IPS-15b (cell line): ENCODE data around the gene STARD4.

ENCODE experiments used
- H3K27me3 ChIP-seq: one replicate; pipeline ENCODE4 v1.6.1; 2013; ENCODE audit warnings: low read length; ENCODE audit not compliant: control insufficient read depth, insufficient read depth
- H3K36me3 ChIP-seq: one replicate; pipeline ENCODE4 v1.6.1; 2013; ENCODE audit warnings: low read length; ENCODE audit not compliant: control insufficient read depth, insufficient read depth
- H3K4me1 ChIP-seq: one replicate; pipeline ENCODE4 v1.6.1; 2013; ENCODE audit warnings: mild to moderate bottlenecking, low read length; ENCODE audit not compliant: control insufficient read depth, insufficient read depth
- H3K4me3 ChIP-seq: one replicate; pipeline ENCODE4 v1.5.1; 2013; ENCODE audit warnings: low read depth, low read length
- H3K9ac ChIP-seq: one replicate; pipeline ENCODE4 v1.6.1; 2013; ENCODE audit warnings: low read depth, mild to moderate bottlenecking, low read length
- H3K9me3 ChIP-seq: one replicate; pipeline ENCODE4 v1.6.1; 2013; ENCODE audit warnings: mild to moderate bottlenecking, low read length; ENCODE audit not compliant: control insufficient read depth, insufficient read depth

The STARD4 gene

DNA sequence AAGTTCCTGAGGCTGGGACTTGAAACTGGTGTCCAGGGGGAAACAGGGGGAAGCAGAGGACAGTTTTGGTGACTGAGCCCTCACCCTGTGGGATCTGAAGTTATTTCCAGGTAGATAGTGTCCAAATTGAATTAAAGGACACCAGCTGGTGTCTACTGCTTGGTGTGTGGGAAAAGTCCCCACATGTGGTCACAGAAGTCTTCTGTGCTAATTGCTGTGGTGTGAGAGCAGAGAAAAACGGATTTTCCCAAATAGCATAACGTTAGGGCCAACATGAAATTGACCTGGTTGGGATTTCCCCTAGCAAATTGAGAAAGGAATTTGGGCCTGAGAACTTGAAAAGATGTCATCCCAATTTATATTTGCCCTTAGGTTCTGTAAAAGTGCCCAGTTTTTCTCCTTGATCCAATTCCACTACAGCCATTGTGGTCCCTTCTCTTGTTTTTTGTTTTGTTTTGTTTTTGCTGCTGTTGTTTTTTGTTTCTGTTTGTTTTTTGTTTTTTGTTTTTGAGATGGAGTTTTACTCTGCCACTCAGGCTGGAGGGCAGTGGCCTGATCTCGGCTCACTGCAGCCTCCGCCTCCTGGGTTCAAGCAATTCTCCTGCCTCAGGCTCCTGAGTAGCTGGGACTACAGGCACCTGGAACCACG, 5.6 kb upstream of the STARD4 start:
- no peak overlapping the region for H3K4me3 ChIP-seq
- no peaks in the 10 kb centered on the region for H3K36me3 ChIP-seq
- no peaks in the 10 kb centered on the region for H3K27me3 ChIP-seq
- H3K4me1 ChIP-seq: no peaks in the 10 kb centered on the region
- H3K9ac ChIP-seq: no peak overlapping the region
- no peaks in the 10 kb centered on the region for H3K9me3 ChIP-seq

DNA sequence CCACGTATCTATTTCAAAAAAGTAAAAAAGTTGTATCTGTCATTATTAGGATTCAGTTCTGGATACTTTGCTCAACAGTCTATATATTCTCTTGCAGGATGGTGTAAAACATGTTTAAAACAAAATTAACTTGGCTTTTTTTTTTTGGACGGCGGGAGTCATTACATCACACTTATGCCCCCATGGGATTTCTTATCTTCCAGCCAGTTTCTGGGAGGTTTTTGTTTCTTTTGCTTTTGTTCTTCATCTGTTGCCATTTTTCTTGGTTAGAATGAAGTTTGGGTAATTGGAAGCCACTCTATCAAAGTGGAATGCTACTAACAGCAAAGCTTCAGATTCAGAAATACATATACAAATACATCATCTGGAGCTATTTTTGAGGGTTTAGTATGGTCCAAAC, 1.8 kb upstream of the STARD4 start:
- Histone ChIP-seq H3K9ac (no peak overlapping the region), H3K4me3 (no peak overlapping the region), H3K9me3 (no peaks in the 10 kb centered on the region), H3K27me3 (no peaks in the 10 kb centered on the region), H3K36me3 (no peaks in the 10 kb centered on the region), H3K4me1 (no peaks in the 10 kb centered on the region)

DNA sequence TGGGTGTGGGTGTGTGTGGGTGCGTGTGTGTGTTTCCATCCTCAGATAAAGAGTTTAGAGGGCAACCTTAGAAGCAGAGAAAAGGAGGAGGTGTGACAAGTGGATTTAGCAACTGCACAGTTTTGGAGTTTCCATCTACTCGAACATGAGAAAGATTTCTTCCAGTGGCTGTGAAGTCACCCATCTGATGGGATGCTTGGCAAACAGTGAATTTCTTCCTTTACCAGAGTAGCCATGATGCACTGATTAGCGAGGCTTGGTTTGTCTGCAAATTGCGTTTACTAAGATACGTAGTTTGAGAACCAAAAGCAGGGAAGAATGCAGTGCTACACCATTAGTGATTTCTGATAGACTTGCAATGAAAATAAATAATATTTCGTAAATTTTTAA, 791 bp upstream of the STARD4 start:
- Histone ChIP-seq H3K27me3 (no peaks in the 10 kb centered on the region), H3K9ac (peak overlapping the region; percentile 73), H3K4me1 (no peaks in the 10 kb centered on the region), H3K9me3 (no peaks in the 10 kb centered on the region), H3K4me3 (peak overlapping the region; percentile 82), H3K36me3 (no peaks in the 10 kb centered on the region)

DNA sequence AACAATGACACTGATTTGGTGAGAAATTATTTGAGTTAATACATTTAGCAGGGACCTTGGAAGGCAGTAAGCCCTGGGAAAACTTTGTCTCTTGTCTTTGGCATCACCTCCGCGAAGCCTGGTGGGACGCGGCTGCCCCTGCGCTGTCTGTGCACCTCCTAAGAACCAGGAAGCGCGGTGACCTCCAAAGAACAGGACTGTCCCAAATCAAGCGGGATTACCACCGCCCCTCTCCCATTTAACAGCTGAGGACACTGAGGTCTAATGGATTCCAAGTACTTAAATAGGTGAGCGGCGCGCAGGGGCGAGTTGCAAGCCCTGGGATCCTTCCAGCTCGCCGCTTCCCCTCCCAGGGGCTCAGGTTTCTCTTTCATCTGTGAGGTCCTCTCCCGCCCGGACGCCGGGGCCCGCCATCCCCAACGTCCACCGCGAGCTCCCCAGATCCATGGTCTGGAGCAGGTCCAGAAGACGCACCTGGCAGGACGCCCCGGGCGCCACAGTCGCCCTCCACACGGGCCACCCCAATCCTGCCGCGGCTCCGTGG, 432 bp downstream of the STARD4 start:
- Histone ChIP-seq H3K9ac (peak overlapping the region; percentile 70), H3K9me3 (no peaks in the 10 kb centered on the region), H3K4me1 (no peaks in the 10 kb centered on the region), H3K4me3 (peak overlapping the region; percentile 90), H3K36me3 (no peaks in the 10 kb centered on the region), H3K27me3 (no peaks in the 10 kb centered on the region)

DNA sequence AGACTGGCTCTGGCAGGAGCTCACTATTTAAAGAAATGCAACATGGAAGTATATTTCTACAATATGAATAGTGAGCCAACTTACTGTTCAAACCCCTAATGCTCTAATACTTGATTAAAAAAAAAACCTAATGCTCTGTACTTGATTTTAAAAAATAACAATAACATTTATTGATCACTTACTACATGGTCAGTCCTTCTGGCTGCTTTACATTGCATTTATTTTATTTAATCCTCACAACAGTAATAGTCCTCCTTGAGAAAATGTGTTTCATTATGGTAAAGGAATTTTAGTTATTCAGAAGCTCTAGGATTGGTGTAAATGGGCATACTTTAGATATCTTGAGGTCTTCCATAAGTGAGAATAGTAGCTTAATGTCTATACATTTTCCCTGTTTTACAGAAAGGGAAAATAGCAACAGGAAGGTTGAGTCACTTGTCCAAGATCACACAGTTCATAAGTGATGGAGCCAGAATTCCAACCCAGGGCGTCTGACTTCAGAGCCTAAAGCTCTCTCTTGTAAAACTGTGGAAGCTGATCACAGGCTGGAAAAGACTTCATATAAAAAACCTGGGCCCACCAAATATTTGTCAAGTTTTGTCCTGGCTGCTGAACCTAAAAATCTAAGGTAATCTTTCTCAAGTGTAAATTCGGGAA, 1.0 kb downstream of the STARD4 start:
- Histone ChIP-seq H3K36me3 (no peaks in the 10 kb centered on the region), H3K9ac (peak overlapping the region; percentile 70), H3K4me1 (no peaks in the 10 kb centered on the region), H3K27me3 (no peaks in the 10 kb centered on the region), H3K4me3 (peak overlapping the region; percentile 90), H3K9me3 (no peaks in the 10 kb centered on the region)

DNA sequence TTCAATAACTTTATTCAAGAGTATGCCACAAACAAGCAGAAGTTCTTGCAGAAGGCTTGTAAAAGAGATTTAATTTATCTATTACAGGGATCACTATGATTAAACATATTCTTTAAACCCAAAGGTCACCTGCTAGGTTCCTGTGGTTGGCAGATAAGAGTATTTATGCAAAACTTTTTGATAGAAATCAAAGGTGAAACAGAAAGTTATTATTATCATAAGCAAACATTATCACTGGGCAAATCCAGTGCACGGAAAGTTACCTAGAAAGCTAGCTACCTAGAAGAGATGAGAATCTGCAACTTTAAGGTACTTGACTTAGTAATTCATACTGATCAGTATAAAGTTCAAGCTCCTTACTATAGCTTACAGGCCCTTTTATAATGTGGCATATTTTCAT, 3.2 kb downstream of the STARD4 start:
- Histone ChIP-seq H3K9me3 (no peaks in the 10 kb centered on the region), H3K9ac (no peak overlapping the region), H3K27me3 (no peaks in the 10 kb centered on the region), H3K4me3 (no peak overlapping the region), H3K36me3 (no peaks in the 10 kb centered on the region), H3K4me1 (no peaks in the 10 kb centered on the region)

DNA sequence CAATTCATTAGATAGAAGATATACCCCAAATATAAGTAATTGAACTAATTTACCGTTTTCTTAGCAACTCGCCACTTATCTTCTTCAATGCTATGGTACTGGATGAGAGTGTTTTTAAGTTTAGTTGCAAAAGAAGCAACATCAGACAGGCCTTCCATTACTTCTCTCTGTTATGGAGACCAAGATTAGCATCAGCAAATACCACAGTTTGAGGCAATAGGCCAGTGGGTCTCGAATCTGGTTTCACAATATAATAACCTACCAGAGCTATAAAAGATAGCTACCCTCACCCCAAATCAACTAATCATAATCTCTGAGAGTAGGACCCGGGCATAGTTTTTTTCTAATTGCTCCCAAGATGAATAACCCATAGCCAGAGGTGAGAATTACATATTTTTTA, 5.1 kb downstream of the STARD4 start:
- H3K9ac ChIP-seq: no peak overlapping the region
- H3K4me3 ChIP-seq: no peak overlapping the region
- H3K9me3 ChIP-seq: no peaks in the 10 kb centered on the region
- H3K4me1 ChIP-seq: no peaks in the 10 kb centered on the region
- no peaks in the 10 kb centered on the region for H3K36me3 ChIP-seq
- no peaks in the 10 kb centered on the region for H3K27me3 ChIP-seq

DNA sequence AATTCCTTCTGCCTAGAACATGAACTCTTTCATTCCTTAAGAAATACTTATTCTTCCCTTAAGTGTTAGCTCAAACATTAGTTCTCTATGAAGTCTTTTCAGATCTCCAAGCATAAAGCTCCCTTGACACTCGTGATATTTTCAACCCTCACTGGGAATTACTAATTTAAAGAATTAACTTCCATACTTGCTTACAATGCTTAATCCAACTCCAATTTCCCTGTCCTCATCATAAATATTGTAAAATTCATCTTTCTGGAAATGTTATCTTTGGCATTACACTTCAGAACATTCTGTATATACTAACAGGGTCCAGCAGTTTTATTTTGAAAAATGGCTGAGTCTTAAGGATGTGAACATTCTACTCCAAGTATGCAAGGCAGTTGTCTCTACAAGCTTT, 7.2 kb downstream of the STARD4 start:
- Histone ChIP-seq H3K4me3 (no peak overlapping the region), H3K36me3 (no peaks in the 10 kb centered on the region), H3K4me1 (no peaks in the 10 kb centered on the region), H3K9ac (no peak overlapping the region), H3K9me3 (no peaks in the 10 kb centered on the region), H3K27me3 (no peaks in the 10 kb centered on the region)

DNA sequence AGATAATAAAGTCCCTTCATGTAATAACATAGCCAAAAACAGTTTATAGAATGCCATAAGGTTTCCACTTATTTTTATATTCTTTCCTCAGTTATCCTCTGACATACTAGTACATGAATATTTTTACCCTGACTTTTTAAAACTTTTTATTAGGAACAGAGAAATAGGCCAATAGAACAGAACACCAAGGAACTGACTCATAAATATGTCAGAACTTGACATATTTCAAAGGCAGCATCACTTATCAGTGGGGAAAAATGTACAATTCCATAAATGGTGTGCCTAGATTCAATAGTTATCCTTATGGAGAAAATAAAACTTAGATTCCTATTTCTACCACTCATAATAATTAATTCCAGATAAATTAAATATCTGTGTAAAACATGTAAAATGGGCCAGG, 9.4 kb downstream of the STARD4 start:
- no peaks in the 10 kb centered on the region for H3K9me3 ChIP-seq
- peaks cover 6% of the 10 kb centered on the region for H3K36me3 ChIP-seq
- H3K4me3 ChIP-seq: no peak overlapping the region
- H3K9ac ChIP-seq: no peak overlapping the region
- no peaks in the 10 kb centered on the region for H3K27me3 ChIP-seq
- H3K4me1 ChIP-seq: no peaks in the 10 kb centered on the region

DNA sequence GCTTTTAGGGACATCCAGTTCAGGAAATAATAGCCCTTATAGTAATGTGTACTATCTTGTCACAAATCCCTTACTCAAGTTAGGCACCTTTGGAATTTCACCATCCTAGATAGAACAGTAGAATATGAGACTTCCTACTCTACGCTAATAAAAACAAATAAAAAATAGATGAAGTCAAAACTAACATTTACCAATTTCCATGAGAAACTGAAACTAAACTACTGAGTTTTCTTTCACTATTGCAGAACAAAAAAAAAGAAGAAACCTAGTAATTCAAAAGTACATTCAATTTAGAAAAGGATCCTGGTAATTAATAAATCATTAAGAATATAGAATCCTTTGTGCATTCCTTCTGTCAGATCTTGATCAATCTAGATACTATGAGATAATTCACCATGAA, 14.0 kb downstream of the STARD4 start:
- H3K4me1 ChIP-seq: no peaks in the 10 kb centered on the region
- H3K36me3 ChIP-seq: peaks cover 6% of the 10 kb centered on the region
- H3K9me3 ChIP-seq: no peaks in the 10 kb centered on the region
- H3K27me3 ChIP-seq: no peaks in the 10 kb centered on the region
- H3K9ac ChIP-seq: no peak overlapping the region
- H3K4me3 ChIP-seq: no peak overlapping the region

DNA sequence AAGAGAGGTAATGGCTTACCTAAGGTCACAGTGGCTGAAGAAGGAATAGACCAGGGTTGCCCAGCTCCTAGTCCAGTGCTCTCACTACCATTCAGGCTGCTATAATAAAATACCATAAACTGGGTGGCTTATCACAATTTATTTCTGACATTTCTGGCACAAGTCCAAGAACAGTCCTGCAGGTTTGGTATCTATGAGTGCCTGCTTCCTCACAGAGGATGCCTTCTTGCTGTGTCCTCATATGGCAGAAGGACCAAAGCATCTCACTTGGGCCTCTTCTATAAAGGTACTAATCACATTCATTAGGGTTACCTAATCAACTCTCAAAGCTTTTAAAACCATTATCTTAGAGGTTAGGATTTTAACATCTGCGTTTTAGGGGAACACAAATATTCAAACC, 17.2 kb downstream of the STARD4 start:
- Histone ChIP-seq H3K27me3 (no peaks in the 10 kb centered on the region), H3K9ac (no peak overlapping the region), H3K4me1 (peaks cover 3% of the 10 kb centered on the region), H3K36me3 (peaks cover 6% of the 10 kb centered on the region), H3K4me3 (no peak overlapping the region), H3K9me3 (no peaks in the 10 kb centered on the region)

DNA sequence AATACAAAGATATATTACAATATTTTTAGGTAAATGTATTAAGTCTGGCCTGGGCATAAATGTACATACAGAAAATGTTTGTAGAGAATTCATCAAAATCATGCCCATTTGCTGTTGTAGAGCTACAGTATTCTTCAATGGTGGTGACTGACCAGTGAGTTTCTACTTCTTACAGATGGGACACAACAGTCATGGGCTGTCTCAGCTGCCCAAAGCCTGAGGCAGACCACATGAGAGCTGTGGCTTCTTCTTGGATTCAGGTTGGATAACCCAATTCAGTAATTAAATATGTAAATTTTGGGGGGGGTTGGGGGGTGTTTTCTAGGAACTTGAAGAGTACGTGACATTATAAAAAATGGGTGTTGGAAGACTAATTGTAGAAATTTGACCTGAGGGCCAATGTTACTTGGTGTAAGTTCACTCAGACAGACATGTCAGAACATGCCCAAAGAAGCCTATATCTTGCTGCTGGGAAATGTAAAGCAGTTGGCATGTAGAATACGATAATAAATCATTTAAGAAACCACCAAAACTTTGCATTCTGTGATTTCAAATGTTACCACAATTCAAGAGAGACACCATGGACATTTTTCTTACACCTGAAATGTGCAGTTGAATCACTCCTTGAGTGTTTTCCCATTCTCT, 17.9 kb downstream of the STARD4 start:
- no peak overlapping the region for H3K9ac ChIP-seq
- H3K36me3 ChIP-seq: peaks cover 2% of the 10 kb centered on the region
- H3K9me3 ChIP-seq: no peaks in the 10 kb centered on the region
- H3K4me3 ChIP-seq: no peak overlapping the region
- H3K27me3 ChIP-seq: no peaks in the 10 kb centered on the region
- peaks cover 3% of the 10 kb centered on the region for H3K4me1 ChIP-seq
